Mesothelial cell of epicardium (in vitro differentiated cells): Measurements from ENCODE around the gene ACCS. TPM values are rescaled to one million over a fixed set of nuclear protein-coding genes. Genes with fewer than 3 reads are reported as not detected.
A peak's percentile ranks its signal among the peaks of the same experiment; 100 is the strongest.

ENCODE experiments used
- DNase-seq, 2 experiments: peaks; one replicate each; pipeline ENCODE4 v3.0.0; 2021; ENCODE audit warnings: low spot score in 2 of 2; ENCODE audit not compliant: unreplicated experiment in 2 of 2
- H3K27ac Mint-ChIP-seq: 2 replicates; pipeline ENCODE4 v1.8.0; 2021; ENCODE audit warnings: mixed read lengths
- H3K27me3 Mint-ChIP-seq: 2 replicates; pipeline ENCODE4 v1.8.0; 2021; ENCODE audit warnings: low read depth, mixed read lengths
- H3K36me3 Mint-ChIP-seq: 2 replicates; pipeline ENCODE4 v1.8.0; 2021; ENCODE audit warnings: mixed read lengths
- H3K4me1 Mint-ChIP-seq: 2 replicates; pipeline ENCODE4 v1.8.0; 2021; ENCODE audit warnings: mixed read lengths
- H3K4me3 Mint-ChIP-seq: 2 replicates; pipeline ENCODE4 v1.8.0; 2021; ENCODE audit warnings: mild to moderate bottlenecking, moderate library complexity, mixed read lengths
- H3K9me3 Mint-ChIP-seq: 2 replicates; pipeline ENCODE4 v1.8.0; 2021; ENCODE audit warnings: mixed read lengths
- CTCF ChIP-seq: fragments of 200-600 bp; sonication (generic); IDR thresholded peaks from one replicate; pipeline ENCODE4 v1.5.0; 2021; ENCODE audit warnings: antibody characterized with exemption; ENCODE audit not compliant: unreplicated experiment
- total RNA-seq: library from RNA; stranded (reverse); gene quantifications from 3 replicates; pipeline ENCODE4 v1.2.1, GENCODE V29; 2021

ACCS gene
- total RNA-seq, 1 donor from 2014 or later = 58.3 TPM

DNA sequence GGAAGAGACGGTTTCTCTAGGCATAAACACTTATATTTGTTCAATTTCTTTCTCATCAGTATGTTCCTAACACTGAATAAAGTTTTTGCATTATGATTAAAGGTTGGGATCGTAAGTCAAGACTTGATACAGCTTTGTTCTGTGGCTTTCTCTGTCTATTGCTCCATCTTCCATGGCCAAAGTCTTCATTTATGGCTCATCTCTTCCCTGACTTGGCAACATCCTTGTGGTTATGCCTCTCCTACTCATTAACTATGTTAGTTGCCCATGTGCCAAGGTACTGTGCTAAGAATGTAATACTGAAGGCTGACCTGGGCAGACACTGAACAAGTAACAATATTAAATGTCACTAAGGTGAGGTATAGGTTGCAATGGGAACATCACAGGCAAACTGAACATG, 19.9 kb upstream of the ACCS start:
- Mint-ChIP-seq H3K4me3 (no peak overlapping the region), H3K27ac (no peak overlapping the region), H3K9me3 (peaks cover 5% of the 10 kb centered on the region), H3K36me3 (no peaks in the 10 kb centered on the region), H3K27me3 (peaks cover 54% of the 10 kb centered on the region), H3K4me1 (no peaks in the 10 kb centered on the region)
- no peak for DNase-seq
- no peak for TF ChIP-seq CTCF

- no peak overlapping the region for H3K4me3 Mint-ChIP-seq
These were observed 18.8 kb upstream of the ACCS start for GRCh38 chr11:44047298-44047697.

GRCh38 chr11:44047931-44048431, 18.1 kb upstream of the ACCS start, which contains the start of gene ACCSL:
ACCSL (plus strand) TSS chr11:44047981; CDS start chr11:44048037, 56 bp downstream.
- Mint-ChIP-seq H3K4me3 (no peak within 1 kb of the TSS), H3K27me3 (peaks cover 58% of the 10 kb centered on the region), H3K4me1 (no peaks in the 10 kb centered on the region), H3K36me3 (no peaks in the 10 kb centered on the region), H3K27ac (no peak within 1 kb of the TSS), H3K9me3 (no peaks in the 10 kb centered on the region)
- TF ChIP-seq CTCF = no peak
- DNase-seq = peak in 1 of 2 experiments; percentile 19

More at GRCh38 chr11:44047298-44047697, 18.8 kb upstream of the ACCS start:
- no peaks in the 10 kb centered on the region for H3K9me3 Mint-ChIP-seq
- H3K4me1 Mint-ChIP-seq = no peaks in the 10 kb centered on the region
- peaks cover 57% of the 10 kb centered on the region for H3K27me3 Mint-ChIP-seq
- no peak for DNase-seq
- H3K27ac Mint-ChIP-seq = no peak overlapping the region
- TF ChIP-seq CTCF = no peak
- no peaks in the 10 kb centered on the region for H3K36me3 Mint-ChIP-seq

GRCh38 chr11:44049832-44050231, 16.2 kb upstream of the ACCS start:
- Mint-ChIP-seq H3K9me3 (no peaks in the 10 kb centered on the region), H3K27me3 (peaks cover 48% of the 10 kb centered on the region), H3K27ac (no peak overlapping the region), H3K36me3 (no peaks in the 10 kb centered on the region), H3K4me3 (no peak overlapping the region), H3K4me1 (no peaks in the 10 kb centered on the region)
- TF ChIP-seq CTCF = no peak
- DNase-seq = no peak

GRCh38 chr11:44051171-44051570, 14.9 kb upstream of the ACCS start:
- no peak for TF ChIP-seq CTCF
- Mint-ChIP-seq H3K4me3 (no peak overlapping the region), H3K4me1 (no peaks in the 10 kb centered on the region), H3K27me3 (peaks cover 41% of the 10 kb centered on the region), H3K9me3 (no peaks in the 10 kb centered on the region), H3K36me3 (no peaks in the 10 kb centered on the region), H3K27ac (no peak overlapping the region)
- no peak for DNase-seq

- no peak overlapping the region for H3K27ac Mint-ChIP-seq
- no peaks in the 10 kb centered on the region for H3K4me1 Mint-ChIP-seq
- no peaks in the 10 kb centered on the region for H3K9me3 Mint-ChIP-seq
- H3K4me3 Mint-ChIP-seq = no peak overlapping the region
- no peak for TF ChIP-seq CTCF
- H3K36me3 Mint-ChIP-seq = no peaks in the 10 kb centered on the region
- DNase-seq = no peak
- H3K27me3 Mint-ChIP-seq = peaks cover 21% of the 10 kb centered on the region
These were observed 8.7 kb upstream of the ACCS start for GRCh38 chr11:44057340-44057739.
